Esophagus squamous epithelium (tissue), 5 donors: ENCODE measurements around the gene EVPL. TPM values are rescaled to one million over a fixed set of nuclear protein-coding genes. Genes with fewer than 3 reads are reported as not detected.

Experiments used
- DNase-seq: peaks from one replicate; lab custom pipeline; 2025; lab: John Stamatoyannopoulos, UW
- H3K27ac ChIP-seq, 4 donors: fragments of 200-600 bp; sonication (generic); one replicate each; pipeline ENCODE4 v1.5.1; 2016 to 2019; ENCODE audit warnings: mild to moderate bottlenecking in 1 of 4
- H3K27me3 ChIP-seq, 4 donors: fragments of 200-600 bp; sonication (generic); 1 replicate in 3 of 4; 2 replicates in 1 of 4; pipeline versions ENCODE4 v1.5.1 to v1.6.0; 2017 to 2021; ENCODE audit warnings: antibody characterized with exemption in 1 of 4
- H3K36me3 ChIP-seq, 3 donors: fragments of 200-600 bp; sonication (generic); one replicate each; pipeline ENCODE4 v1.5.1; 2016 to 2019
- H3K4me1 ChIP-seq, 3 donors: fragments of 200-600 bp; sonication (generic); one replicate each; pipeline ENCODE4 v1.5.1; 2017 to 2019
- H3K4me3 ChIP-seq, 4 donors: fragments of 200-600 bp; sonication (generic); 1 replicate in 3 of 4; 2 replicates in 1 of 4; pipeline ENCODE4 v1.5.1; 2016 to 2019; ENCODE audit warnings: mild to moderate bottlenecking in 2 of 4, moderate library complexity in 1 of 4
- H3K9me3 ChIP-seq, 3 donors: fragments of 200-600 bp; sonication (generic); one replicate each; pipeline ENCODE4 v1.5.1; 2016 to 2019
- POLR2A ChIP-seq, 4 donors: fragments of 450-650 bp; IDR thresholded peaks; one replicate each; pipeline ENCODE4 v1.6.1; 2017; ENCODE audit warnings: antibody characterized with exemption in 4 of 4, mild to moderate bottlenecking in 4 of 4, moderate library complexity in 3 of 4
- WGBS, 2 donors: methylation state at CpG; one replicate each; pipeline ENCODE4 v1.1.5; 2018; 5-methylcytosine and 5-hydroxymethylcytosine counted together
- intact Hi-C: fragments of 100-400 bp; cut with DNase I; formaldehyde crosslinking; loops from one replicate; pipeline ENCODE4 v1.15.0; 2022
- total RNA-seq, 4 donors: library from RNA; depleted of rRNA; stranded (reverse); fragments of >200 nt; gene quantifications; one replicate each; pipeline ENCODE4 v1.1.0, GENCODE V29; 2016
- TF ChIP-seq, protein P1 (sequence below), 6 experiments: fragments of 450-650 bp in 4 of 6; fragments of 200-600 bp in 2 of 6; sonication (generic) in 2 of 6; IDR thresholded peaks; one replicate each; pipeline ENCODE4 v1.5.1; 2016 to 2019; ENCODE audit warnings: antibody characterized with exemption in 6 of 6, mild to moderate bottlenecking in 4 of 6, moderate library complexity in 4 of 6
- donor health status: DM: yes; HTN: yes; CAD: no.

Gene EVPL
- total RNA-seq, 4 donors from 2014 or later, result 132 to 604 (median 223) TPM

DNA sequence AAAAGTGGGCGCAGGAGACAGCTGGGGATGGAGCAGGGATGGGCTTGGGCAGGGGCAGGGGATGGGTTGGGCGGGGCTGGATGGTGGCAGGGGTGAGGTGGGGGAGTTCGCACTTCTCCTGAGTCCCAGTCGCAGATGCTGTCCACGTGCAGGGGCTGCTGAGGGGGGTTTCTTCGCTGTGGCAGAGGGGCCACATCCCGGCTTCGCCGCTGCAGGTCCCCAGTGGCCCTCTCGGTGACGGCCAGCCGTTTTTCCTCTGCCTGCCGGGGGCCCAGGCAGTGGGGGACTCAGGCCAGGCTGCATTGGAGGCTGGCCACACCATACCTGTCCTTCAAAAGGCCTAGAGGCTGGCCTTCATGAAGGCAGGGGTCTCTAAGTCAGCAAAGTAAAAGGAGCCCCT is 8.3 kb downstream of the EVPL start:
- no peak overlapping the region for H3K4me3 ChIP-seq
- TF ChIP-seq, protein P1, sequence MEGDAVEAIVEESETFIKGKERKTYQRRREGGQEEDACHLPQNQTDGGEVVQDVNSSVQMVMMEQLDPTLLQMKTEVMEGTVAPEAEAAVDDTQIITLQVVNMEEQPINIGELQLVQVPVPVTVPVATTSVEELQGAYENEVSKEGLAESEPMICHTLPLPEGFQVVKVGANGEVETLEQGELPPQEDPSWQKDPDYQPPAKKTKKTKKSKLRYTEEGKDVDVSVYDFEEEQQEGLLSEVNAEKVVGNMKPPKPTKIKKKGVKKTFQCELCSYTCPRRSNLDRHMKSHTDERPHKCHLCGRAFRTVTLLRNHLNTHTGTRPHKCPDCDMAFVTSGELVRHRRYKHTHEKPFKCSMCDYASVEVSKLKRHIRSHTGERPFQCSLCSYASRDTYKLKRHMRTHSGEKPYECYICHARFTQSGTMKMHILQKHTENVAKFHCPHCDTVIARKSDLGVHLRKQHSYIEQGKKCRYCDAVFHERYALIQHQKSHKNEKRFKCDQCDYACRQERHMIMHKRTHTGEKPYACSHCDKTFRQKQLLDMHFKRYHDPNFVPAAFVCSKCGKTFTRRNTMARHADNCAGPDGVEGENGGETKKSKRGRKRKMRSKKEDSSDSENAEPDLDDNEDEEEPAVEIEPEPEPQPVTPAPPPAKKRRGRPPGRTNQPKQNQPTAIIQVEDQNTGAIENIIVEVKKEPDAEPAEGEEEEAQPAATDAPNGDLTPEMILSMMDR (IDR thresholded peaks at IDR 0.05), result no peak
- no peak for TF ChIP-seq POLR2A (IDR thresholded peaks at IDR 0.05)
- no peaks in the 10 kb centered on the region for H3K9me3 ChIP-seq
- intact Hi-C loops, result loop anchor here (10.0 kb wide), 1 partner anchor 266 kb away; no protein-coding TSS in a partner anchor
- peaks cover 0 to 31% (median 11%) of the 10 kb centered on the region in 3 donors for H3K4me1 ChIP-seq
- H3K27me3 ChIP-seq, result peaks cover 0 to 20% (median 0%) of the 10 kb centered on the region in 4 donors
- H3K36me3 ChIP-seq, result peaks cover 5 to 100% (median 5%) of the 10 kb centered on the region in 3 donors
- WGBS, 2 donors, result 84 to 88% methylated on average over 7 to 8 of the region's 13 CpGs
- DNase-seq, result no peak
- no peak overlapping the region for H3K27ac ChIP-seq

DNA sequence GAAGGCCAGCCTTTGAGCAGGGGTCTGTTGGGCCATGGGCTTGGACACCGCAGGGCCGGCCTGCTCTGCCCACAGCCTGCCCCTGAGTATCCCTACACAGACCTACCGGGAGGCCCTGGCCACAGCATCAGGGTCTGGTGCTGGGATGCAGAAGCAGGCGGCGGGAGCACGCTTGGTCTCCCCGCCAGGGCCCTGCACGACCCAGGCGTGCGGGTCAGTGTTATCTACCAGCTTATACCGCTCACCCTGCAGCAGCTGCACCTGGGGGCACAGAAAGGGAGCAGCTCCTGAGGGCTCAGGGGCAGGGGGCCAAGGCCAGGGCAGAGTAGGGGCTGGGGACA is 8.8 kb downstream of the EVPL start:
- intact Hi-C loops, result loop anchor here (10.0 kb wide), 1 partner anchor 266 kb away; no protein-coding TSS in a partner anchor
- no peak overlapping the region for H3K27ac ChIP-seq
- H3K4me3 ChIP-seq, result no peak overlapping the region
- H3K4me1 ChIP-seq, result peaks cover 0 to 26% (median 11%) of the 10 kb centered on the region in 3 donors
- peaks cover 0 to 20% (median 0%) of the 10 kb centered on the region in 4 donors for H3K27me3 ChIP-seq
- H3K9me3 ChIP-seq, result no peaks in the 10 kb centered on the region
- TF ChIP-seq, protein P1 (IDR thresholded peaks at IDR 0.05), result no peak
- TF ChIP-seq POLR2A (IDR thresholded peaks at IDR 0.05), result no peak
- no peak for DNase-seq
- peaks cover 5 to 100% (median 5%) of the 10 kb centered on the region in 3 donors for H3K36me3 ChIP-seq
- 100% methylated on average over 1 of the region's 11 CpGs; no CpG with 5 or more reads in 1 of the 2 donors for WGBS, 2 donors

DNA sequence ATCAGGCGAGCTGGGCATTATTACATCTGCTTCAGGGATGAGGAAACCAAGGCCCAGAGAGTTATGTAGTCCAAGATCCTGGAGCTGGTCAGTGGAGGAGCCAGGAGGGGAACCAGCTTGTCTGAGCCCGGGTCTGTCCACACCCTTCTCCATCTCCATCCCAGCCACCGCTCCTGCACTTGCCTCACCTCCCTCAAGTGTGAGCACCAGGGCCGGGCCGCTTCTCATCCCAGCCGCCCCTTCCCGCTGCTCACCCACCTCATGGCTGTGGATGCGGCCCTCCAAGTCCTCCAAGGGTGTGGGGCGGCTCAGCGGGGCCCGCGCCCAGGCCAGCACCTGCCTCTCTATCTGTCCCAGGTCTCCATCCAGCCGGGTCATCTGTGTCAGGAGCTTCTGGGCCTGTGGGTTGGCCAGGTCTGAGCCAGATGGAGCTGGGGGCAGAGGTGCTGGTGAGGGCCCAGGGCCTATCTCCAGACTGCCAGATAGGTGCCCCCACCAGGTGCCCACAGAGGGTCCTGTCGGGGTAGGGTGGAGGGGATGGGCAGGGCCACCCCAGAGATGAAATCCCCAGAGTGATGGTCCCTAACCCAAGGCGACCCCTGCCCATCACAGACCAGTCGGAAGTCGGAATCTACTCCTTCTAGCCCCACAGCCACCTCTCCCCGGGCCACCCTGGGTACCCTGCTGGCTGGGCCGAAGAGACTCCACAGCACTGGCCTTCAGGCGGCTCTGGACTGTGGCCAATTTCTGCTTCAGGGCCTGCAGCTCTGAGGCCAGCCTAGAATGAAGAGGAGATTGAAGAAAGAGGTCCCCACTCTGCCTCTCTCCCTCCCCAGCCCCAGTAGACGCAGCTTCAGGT is 9.4 kb downstream of the EVPL start:
- no peak overlapping the region for H3K4me3 ChIP-seq
- WGBS, 2 donors, result 97% methylated on average over 7 of the region's 21 CpGs; no CpG with 5 or more reads in 1 of the 2 donors
- intact Hi-C loops, result loop anchor here (10.0 kb wide), 1 partner anchor 267 kb away; no protein-coding TSS in a partner anchor
- no peaks in the 10 kb centered on the region for H3K9me3 ChIP-seq
- DNase-seq, result no peak
- peaks cover 0 to 20% (median 0%) of the 10 kb centered on the region in 4 donors for H3K27me3 ChIP-seq
- no peak overlapping the region for H3K27ac ChIP-seq
- TF ChIP-seq POLR2A (IDR thresholded peaks at IDR 0.05), result no peak
- TF ChIP-seq, protein P1 (IDR thresholded peaks at IDR 0.05), result no peak
- peaks cover 0 to 25% (median 11%) of the 10 kb centered on the region in 3 donors for H3K4me1 ChIP-seq
- peaks cover 5 to 100% (median 5%) of the 10 kb centered on the region in 3 donors for H3K36me3 ChIP-seq

DNA sequence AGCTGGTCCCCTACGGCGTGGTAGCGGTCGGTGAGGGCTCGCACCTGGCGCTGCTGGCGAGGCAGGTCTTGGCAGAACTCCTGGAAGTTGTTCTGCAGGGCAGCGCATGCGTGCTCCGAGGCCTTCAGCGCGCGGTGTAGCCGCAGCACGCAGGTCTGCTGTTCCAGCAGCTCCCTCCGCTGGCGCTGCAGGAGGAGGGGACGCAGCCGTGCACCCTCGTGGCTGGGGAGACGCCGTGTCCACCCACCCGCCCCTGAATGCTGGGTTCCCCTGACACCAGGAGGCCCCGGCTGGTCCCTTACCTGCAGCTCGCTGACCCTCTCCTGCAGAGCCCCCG is 12.2 kb downstream of the EVPL start:
- peaks cover 0 to 25% (median 11%) of the 10 kb centered on the region in 3 donors for H3K4me1 ChIP-seq
- peaks cover 5 to 100% (median 24%) of the 10 kb centered on the region in 3 donors for H3K36me3 ChIP-seq
- no peak for DNase-seq
- WGBS, 2 donors, result 50 to 60% methylated on average over 2 to 3 of the region's 26 CpGs
- H3K4me3 ChIP-seq, result no peak overlapping the region
- TF ChIP-seq POLR2A (IDR thresholded peaks at IDR 0.05), result no peak
- TF ChIP-seq, protein P1 (IDR thresholded peaks at IDR 0.05), result no peak
- intact Hi-C loops, result loop anchor here (5.0 to 10.0 kb wide), 2 partner anchors 37 to 270 kb away; no protein-coding TSS in a partner anchor
- no peaks in the 10 kb centered on the region for H3K9me3 ChIP-seq
- peaks cover 0 to 9% (median 0%) of the 10 kb centered on the region in 4 donors for H3K27me3 ChIP-seq
- H3K27ac ChIP-seq, result peak overlapping the region in 2 of 4 donors; percentile 5 to 39
